GM19468 (cell line): ENCODE data around the gene COX10.
"Not testable (repeated sequence)": the region's sequence is repeated elsewhere in the genome, so short reads cannot be mapped to it uniquely, and the experiment has no call there.

Experiments
- ATAC-seq: cut with Tn5 transposase; IDR thresholded peaks from one replicate; pipeline ENCODE4 v1.9.1; 2021; ENCODE audit warnings: mild to moderate bottlenecking, moderate library complexity, moderate number of reproducible peaks; ENCODE audit not compliant: unreplicated experiment; ENCODE audit errors: extremely low read depth

COX10 gene

GRCh38 chr17:14069251-14070021, at the start of gene COX10:
TSS of gene COX10 (plus strand) at chr17:14069504. CDS start at chr17:14069606, 102 bp downstream.
- ATAC-seq: peak; percentile 87

GRCh38 chr17:14021651-14022294, 47.5 kb upstream of the COX10 start:
- ATAC-seq: not testable (repeated sequence)

GRCh38 chr17:14029755-14030154, 39.5 kb upstream of the COX10 start:
- not testable (repeated sequence) for ATAC-seq

- no peak for ATAC-seq
Measured at GRCh38 chr17:14032234-14032633, 37.1 kb upstream of the COX10 start.

GRCh38 chr17:14033166-14033565, 36.1 kb upstream of the COX10 start:
- ATAC-seq: no peak

- no peak for ATAC-seq
Measured at GRCh38 chr17:14037453-14037852, 31.9 kb upstream of the COX10 start.

- ATAC-seq: no peak
Measured at GRCh38 chr17:14038206-14038605, 31.1 kb upstream of the COX10 start.

- ATAC-seq: no peak
Measured at GRCh38 chr17:14042411-14042810, 26.9 kb upstream of the COX10 start.

- no peak for ATAC-seq
Measured at GRCh38 chr17:14044702-14045101, 24.6 kb upstream of the COX10 start.

GRCh38 chr17:14046978-14047377, 22.3 kb upstream of the COX10 start:
- no peak for ATAC-seq

- ATAC-seq: no peak
Measured at GRCh38 chr17:14047591-14047990, 21.7 kb upstream of the COX10 start.

GRCh38 chr17:14048169-14048568, 21.1 kb upstream of the COX10 start:
- no peak for ATAC-seq

GRCh38 chr17:14050616-14051015, 18.7 kb upstream of the COX10 start:
- ATAC-seq: no peak

GRCh38 chr17:14051692-14052091, 17.6 kb upstream of the COX10 start:
- ATAC-seq: no peak

- no peak for ATAC-seq
Measured at GRCh38 chr17:14052886-14053615, 16.3 kb upstream of the COX10 start.

GRCh38 chr17:14057591-14057990, 11.7 kb upstream of the COX10 start:
- ATAC-seq: no peak

- ATAC-seq: no peak
Measured at GRCh38 chr17:14058051-14058450, 11.3 kb upstream of the COX10 start.

- ATAC-seq: no peak
Measured at GRCh38 chr17:14060706-14061105, 8.6 kb upstream of the COX10 start.

- no peak for ATAC-seq
Measured at GRCh38 chr17:14061666-14062560, 7.4 kb upstream of the COX10 start.

GRCh38 chr17:14067347-14067746, 2.0 kb upstream of the COX10 start:
- no peak for ATAC-seq
